WI38 (cell line): ENCODE measurements around the gene SLC44A4.

ENCODE experiments used
- H3K4me3 ChIP-seq: 2 replicates; pipeline ENCODE4 v1.5.1; 2011; ENCODE audit warnings: low read depth, mild to moderate bottlenecking, control low read depth, low read length
- CTCF ChIP-seq: IDR thresholded peaks from 2 replicates; pipeline ENCODE4 v1.5.1; 2012; ENCODE audit warnings: low read depth, mild to moderate bottlenecking, control low read depth, low read length

Gene SLC44A4

DNA sequence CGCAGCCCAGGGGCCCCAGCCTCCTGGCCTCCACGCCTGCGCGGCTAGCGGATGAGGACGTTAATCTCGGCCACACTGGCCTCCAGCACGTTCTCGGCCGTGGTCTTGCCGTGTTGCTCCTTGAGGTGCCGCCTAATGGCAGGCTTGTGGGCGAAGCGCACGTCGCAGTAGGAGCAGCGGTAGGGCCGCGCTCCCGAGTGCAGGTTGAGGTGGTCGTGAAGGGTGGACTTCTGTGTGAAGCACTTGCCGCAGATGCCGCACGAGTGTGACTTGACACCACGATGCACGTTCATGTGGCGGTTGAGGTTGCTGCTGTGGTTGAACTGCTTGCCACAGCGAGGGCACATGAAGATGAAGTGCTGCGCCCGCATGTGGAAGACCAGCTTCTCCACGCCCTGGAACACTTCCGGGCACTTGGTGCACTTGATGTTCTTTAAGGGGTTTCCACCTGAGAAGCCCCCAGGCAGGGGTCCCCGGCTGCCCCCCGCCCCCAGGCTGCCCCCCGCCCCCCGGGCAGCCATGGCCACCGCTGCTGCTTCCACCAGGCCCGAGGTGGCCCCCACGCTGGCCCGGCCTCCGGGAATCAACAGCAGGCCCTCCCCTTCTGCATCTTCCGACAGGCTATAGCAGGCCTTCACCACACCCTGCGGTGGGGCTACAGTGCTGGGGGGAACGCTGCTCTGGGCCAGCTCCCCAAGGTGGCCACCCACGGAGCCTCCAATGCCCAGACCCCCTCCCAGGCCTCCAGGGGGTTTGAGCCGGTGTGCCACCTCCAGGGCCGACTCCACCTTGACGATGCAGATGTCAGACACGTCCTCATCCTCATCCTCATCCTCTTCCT is 21.3 kb upstream of the SLC44A4 start:
- TF ChIP-seq CTCF, result no peak
- no peak overlapping the region for H3K4me3 ChIP-seq

DNA sequence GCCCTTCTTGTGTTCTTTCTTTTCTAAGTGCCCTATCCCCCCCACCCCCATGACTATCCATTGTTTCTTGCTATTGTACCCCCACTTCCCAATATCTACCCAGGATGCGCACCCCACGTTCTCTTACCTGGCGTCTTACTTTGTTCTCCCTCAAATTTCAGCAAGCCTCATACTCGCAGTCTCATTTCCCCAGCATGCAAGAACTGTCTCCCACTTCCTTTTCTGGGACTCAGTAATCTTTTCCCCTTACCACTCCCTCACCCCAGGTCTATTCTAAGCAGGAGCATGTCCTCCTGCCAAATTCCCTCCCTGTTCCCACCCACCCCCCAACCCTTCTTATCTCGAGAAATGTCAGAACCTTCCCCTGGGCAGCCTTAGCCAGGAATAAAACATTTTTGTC is 20.4 kb upstream of the SLC44A4 start:
- H3K4me3 ChIP-seq, result no peak overlapping the region
- no peak for TF ChIP-seq CTCF

GRCh38 chr6:31898383-31899011 is 19.7 kb upstream of the SLC44A4 start:
- TF ChIP-seq CTCF, result no peak
- H3K4me3 ChIP-seq, result peak overlapping the region; percentile 75

- H3K4me3 ChIP-seq, result peak within 1 kb of the TSS; percentile 75
- no peak for TF ChIP-seq CTCF
Observed at GRCh38 chr6:31897612-31898382, 19.0 kb upstream of the SLC44A4 start, which contains the start of gene EHMT2. Gene EHMT2 (minus strand): TSS chr6:31897698. CDS start chr6:31897677, 21 bp downstream.

DNA sequence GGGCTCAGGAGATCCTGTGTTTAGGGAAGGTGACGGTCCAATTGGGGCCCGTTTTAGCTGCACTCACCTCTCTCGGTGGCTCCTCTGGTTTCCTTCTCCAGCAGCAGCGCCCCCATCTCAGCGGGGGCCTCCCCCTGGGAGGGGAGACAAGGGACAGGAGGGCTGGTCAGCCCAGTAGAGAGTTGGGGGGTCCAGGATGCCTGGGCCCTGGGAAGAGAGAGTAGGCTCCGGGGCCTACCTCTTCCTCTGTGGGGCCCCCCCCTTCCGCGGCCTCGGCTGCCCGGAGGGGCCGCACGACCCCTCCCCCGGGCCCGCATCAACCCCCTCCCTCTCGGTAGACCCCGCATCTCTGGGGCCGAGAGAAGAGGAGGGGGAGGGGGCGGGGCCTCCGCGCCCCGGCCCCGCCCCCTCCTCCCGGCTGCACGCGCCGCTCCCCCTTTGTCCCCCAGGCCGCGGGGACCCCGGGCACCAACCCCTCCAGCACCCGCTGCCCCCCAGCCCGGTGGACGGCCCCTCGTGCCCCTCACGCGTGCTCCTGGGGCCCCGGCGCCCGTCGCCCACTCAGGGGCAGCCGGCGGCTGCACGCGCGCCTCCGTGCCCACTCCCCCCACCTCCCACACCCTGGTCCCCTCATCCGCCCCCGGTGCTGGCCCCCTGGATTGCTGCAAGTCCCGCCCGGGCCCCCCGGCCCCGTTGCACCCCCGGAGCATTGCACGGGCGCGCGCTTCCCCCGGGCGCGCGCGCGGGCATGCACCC is 18.2 kb upstream of the SLC44A4 start:
- H3K4me3 ChIP-seq, result peak overlapping the region; percentile 75
- TF ChIP-seq CTCF, result no peak

GRCh38 chr6:31896493-31896855 is 17.7 kb upstream of the SLC44A4 start:
- no peak for TF ChIP-seq CTCF
- peak overlapping the region; percentile 75 for H3K4me3 ChIP-seq
